Ectodermal cell (in vitro differentiated cells): ENCODE results near the gene FMNL3.
A peak's percentile ranks its signal among the peaks of the same experiment; 100 is the strongest.

ENCODE experiments used
- H3K27ac ChIP-seq: 2 replicates; pipeline ENCODE4 v1.7.0; 2013; ENCODE audit warnings: mild to moderate bottlenecking, low read depth, low read length; ENCODE audit not compliant: insufficient read depth, poor library complexity, severe bottlenecking
- H3K27me3 ChIP-seq: 2 replicates; pipeline ENCODE4 v1.7.0; 2013; ENCODE audit warnings: mild to moderate bottlenecking, low read length; ENCODE audit not compliant: insufficient read depth, control insufficient read depth, poor library complexity, severe bottlenecking
- H3K36me3 ChIP-seq: one replicate; pipeline ENCODE4 v1.7.0; 2013; ENCODE audit warnings: low read length; ENCODE audit not compliant: control insufficient read depth, insufficient read depth
- H3K4me1 ChIP-seq: one replicate; pipeline ENCODE4 v1.7.0; 2013; ENCODE audit warnings: low read length; ENCODE audit not compliant: control insufficient read depth, insufficient read depth
- H3K4me3 ChIP-seq: 2 replicates; pipeline ENCODE4 v1.7.0; 2013; ENCODE audit warnings: low read depth, low read length, control low read depth; ENCODE audit not compliant: insufficient read depth
- H3K9me3 ChIP-seq: 2 replicates; pipeline ENCODE4 v1.7.0; 2013; ENCODE audit warnings: mild to moderate bottlenecking, low read length, moderate library complexity; ENCODE audit not compliant: control insufficient read depth
- WGBS, 2 experiments: methylation state at CpG; one replicate each; pipeline ENCODE4 v1.1.7; 2013; ENCODE audit warnings: missing lambda C conversion rate in 2 of 2; 5-methylcytosine and 5-hydroxymethylcytosine counted together

Gene FMNL3

GRCh38 chr12:49675137-49675536, 32.1 kb downstream of the FMNL3 start:
- H3K9me3 ChIP-seq: no peaks in the 10 kb centered on the region
- peaks cover 30% of the 10 kb centered on the region for H3K4me1 ChIP-seq
- no peaks in the 10 kb centered on the region for H3K27me3 ChIP-seq
- H3K27ac ChIP-seq: no peak overlapping the region
- H3K4me3 ChIP-seq: no peak overlapping the region
- WGBS, 2 experiments: 86 to 91% methylated on average over 7 of the region's 7 CpGs
- H3K36me3 ChIP-seq: no peaks in the 10 kb centered on the region

GRCh38 chr12:49674318-49674981, 32.8 kb downstream of the FMNL3 start:
- Histone ChIP-seq H3K4me3 (no peak overlapping the region), H3K27ac (peak overlapping the region; percentile 81), H3K27me3 (no peaks in the 10 kb centered on the region), H3K9me3 (no peaks in the 10 kb centered on the region), H3K36me3 (no peaks in the 10 kb centered on the region), H3K4me1 (peaks cover 30% of the 10 kb centered on the region)
- WGBS, 2 experiments: 91 to 92% methylated on average over 4 of the region's 4 CpGs

GRCh38 chr12:49673446-49674317, 33.5 kb downstream of the FMNL3 start:
- no peaks in the 10 kb centered on the region for H3K27me3 ChIP-seq
- 22 to 24% methylated on average over 13 of the region's 13 CpGs for WGBS, 2 experiments
- peaks cover 30% of the 10 kb centered on the region for H3K4me1 ChIP-seq
- no peaks in the 10 kb centered on the region for H3K9me3 ChIP-seq
- H3K36me3 ChIP-seq: no peaks in the 10 kb centered on the region
- H3K27ac ChIP-seq: peak overlapping the region; percentile 81
- no peak overlapping the region for H3K4me3 ChIP-seq

- Histone ChIP-seq H3K4me1 (peaks cover 30% of the 10 kb centered on the region), H3K27me3 (no peaks in the 10 kb centered on the region), H3K4me3 (no peak overlapping the region), H3K9me3 (no peaks in the 10 kb centered on the region), H3K36me3 (no peaks in the 10 kb centered on the region), H3K27ac (peak overlapping the region; percentile 47)
- 89 to 90% methylated on average over 5 of the region's 5 CpGs for WGBS, 2 experiments
These were observed 34.6 kb downstream of the FMNL3 start for GRCh38 chr12:49672301-49673217.

- WGBS, 2 experiments: 94 to 95% methylated on average over 5 of the region's 5 CpGs
- peaks cover 30% of the 10 kb centered on the region for H3K4me1 ChIP-seq
- no peaks in the 10 kb centered on the region for H3K27me3 ChIP-seq
- no peaks in the 10 kb centered on the region for H3K9me3 ChIP-seq
- H3K36me3 ChIP-seq: no peaks in the 10 kb centered on the region
- H3K4me3 ChIP-seq: no peak overlapping the region
- H3K27ac ChIP-seq: no peak overlapping the region
These were observed 36.0 kb downstream of the FMNL3 start for GRCh38 chr12:49671031-49671765.

GRCh38 chr12:49669796-49670195, 37.4 kb downstream of the FMNL3 start:
- no peaks in the 10 kb centered on the region for H3K36me3 ChIP-seq
- H3K4me1 ChIP-seq: peaks cover 23% of the 10 kb centered on the region
- H3K9me3 ChIP-seq: no peaks in the 10 kb centered on the region
- H3K4me3 ChIP-seq: no peak overlapping the region
- WGBS, 2 experiments: 94 to 97% methylated on average over 4 of the region's 4 CpGs
- no peaks in the 10 kb centered on the region for H3K27me3 ChIP-seq
- no peak overlapping the region for H3K27ac ChIP-seq

- Histone ChIP-seq H3K9me3 (no peaks in the 10 kb centered on the region), H3K4me1 (peaks cover 3% of the 10 kb centered on the region), H3K4me3 (no peak overlapping the region), H3K27ac (no peak overlapping the region), H3K27me3 (no peaks in the 10 kb centered on the region), H3K36me3 (no peaks in the 10 kb centered on the region)
- 91 to 96% methylated on average over 2 of the region's 2 CpGs for WGBS, 2 experiments
These were observed 39.7 kb downstream of the FMNL3 start for GRCh38 chr12:49667325-49668090.

- H3K4me1 ChIP-seq: no peaks in the 10 kb centered on the region
- 96 to 99% methylated on average over 4 of the region's 4 CpGs for WGBS, 2 experiments
- no peaks in the 10 kb centered on the region for H3K36me3 ChIP-seq
- no peak overlapping the region for H3K27ac ChIP-seq
- H3K4me3 ChIP-seq: no peak overlapping the region
- H3K27me3 ChIP-seq: no peaks in the 10 kb centered on the region
- no peaks in the 10 kb centered on the region for H3K9me3 ChIP-seq
These were observed 41.0 kb downstream of the FMNL3 start for GRCh38 chr12:49666176-49666575.

GRCh38 chr12:49665384-49665783, 41.8 kb downstream of the FMNL3 start:
- 88 to 90% methylated on average over 2 of the region's 2 CpGs for WGBS, 2 experiments
- H3K9me3 ChIP-seq: no peaks in the 10 kb centered on the region
- H3K27ac ChIP-seq: no peak overlapping the region
- H3K36me3 ChIP-seq: no peaks in the 10 kb centered on the region
- no peak overlapping the region for H3K4me3 ChIP-seq
- no peaks in the 10 kb centered on the region for H3K27me3 ChIP-seq
- no peaks in the 10 kb centered on the region for H3K4me1 ChIP-seq
